GM23338 (cell line): ENCODE data around the gene NRAS. TPM values are rescaled to one million over a fixed set of nuclear protein-coding genes. Genes with fewer than 3 reads are reported as not detected.

Source experiments
- ATAC-seq: fragments of 200-7000 bp; cut with Tn5 transposase; 3 replicates; pipeline ENCODE4 v1.9.1; 2020
- DNase-seq: peaks from one replicate; pipeline ENCODE4 v3.0.0-alpha.2; 2015; ENCODE audit warnings: low spot score
- H2AFZ ChIP-seq: fragments of 200-600 bp; sonication (generic); 2 replicates; pipeline ENCODE4 v1.8.0; 2016; ENCODE audit warnings: antibody characterized with exemption, mild to moderate bottlenecking, moderate library complexity
- H3F3A ChIP-seq: fragments of 200-600 bp; sonication (generic); replicated peaks from 2 replicates; pipeline ENCODE4 v1.8.0; 2017; ENCODE audit warnings: antibody characterized with exemption, mixed run types, low read depth
- H3K27ac ChIP-seq: fragments of 200-600 bp; sonication (generic); 2 replicates; pipeline ENCODE4 v1.6.1; 2016; ENCODE audit warnings: low read depth
- H3K27me3 ChIP-seq: fragments of 200-600 bp; sonication (generic); 2 replicates; pipeline ENCODE4 v1.8.0; 2016; ENCODE audit warnings: mild to moderate bottlenecking, mixed run types, moderate library complexity; ENCODE audit not compliant: insufficient read depth
- H3K36me3 ChIP-seq: fragments of 200-600 bp; sonication (generic); 2 replicates; pipeline ENCODE4 v1.8.0; 2016; ENCODE audit warnings: mild to moderate bottlenecking; ENCODE audit not compliant: insufficient read depth
- H3K4me1 ChIP-seq: fragments of 200-600 bp; sonication (generic); 2 replicates; pipeline ENCODE4 v1.8.0; 2016; ENCODE audit warnings: mild to moderate bottlenecking, moderate library complexity; ENCODE audit not compliant: insufficient read depth
- H3K4me2 ChIP-seq: fragments of 200-600 bp; sonication (generic); 2 replicates; pipeline ENCODE4 v1.7.1; 2017; ENCODE audit warnings: mixed run types
- H3K4me3 ChIP-seq: fragments of 200-600 bp; sonication (generic); 2 replicates; pipeline ENCODE4 v1.6.1; 2016; ENCODE audit warnings: mixed run types
- H3K79me2 ChIP-seq: fragments of 200-600 bp; sonication (generic); replicated peaks from 2 replicates; pipeline ENCODE4 v1.8.0; 2017; ENCODE audit warnings: mild to moderate bottlenecking; ENCODE audit not compliant: insufficient read depth
- H3K9me2 ChIP-seq: fragments of 200-600 bp; sonication (generic); 2 replicates; pipeline ENCODE4 v1.8.0; 2017; ENCODE audit not compliant: insufficient read depth
- H4K20me1 ChIP-seq: fragments of 200-600 bp; sonication (generic); replicated peaks from 2 replicates; pipeline ENCODE4 v1.8.0; 2017; ENCODE audit warnings: mild to moderate bottlenecking; ENCODE audit not compliant: insufficient read depth
- H3K27ac Mint-ChIP-seq: 2 replicates; pipeline ENCODE4 v1.8.0; 2020; ENCODE audit warnings: inconsistent platforms, mild to moderate bottlenecking, moderate library complexity, mixed read lengths
- H3K27me3 Mint-ChIP-seq: 3 replicates; pipeline ENCODE4 v1.8.0; 2022; ENCODE audit warnings: low read depth, mild to moderate bottlenecking, moderate library complexity, mixed read lengths, inconsistent platforms; ENCODE audit not compliant: insufficient read depth, poor library complexity
- H3K36me3 Mint-ChIP-seq: 3 replicates; pipeline ENCODE4 v1.8.0; 2021; ENCODE audit warnings: low read depth, mild to moderate bottlenecking, inconsistent platforms, moderate library complexity, mixed read lengths
- H3K4me1 Mint-ChIP-seq: 3 replicates; pipeline ENCODE4 v1.8.0; 2020; ENCODE audit warnings: mild to moderate bottlenecking, inconsistent platforms, mixed read lengths
- H3K4me3 Mint-ChIP-seq: 3 replicates; pipeline ENCODE4 v1.8.0; 2021; ENCODE audit warnings: moderate library complexity, mild to moderate bottlenecking, inconsistent platforms, mixed read lengths
- H3K9me3 Mint-ChIP-seq: 3 replicates; pipeline ENCODE4 v1.8.0; 2020; ENCODE audit warnings: moderate library complexity, mild to moderate bottlenecking, inconsistent platforms, mixed read lengths
- CREB1 ChIP-seq: fragments of 250-450 bp; sonication (Bioruptor Pico); IDR thresholded peaks from 2 replicates; pipeline ENCODE4 v1.5.0; 2020; ENCODE audit warnings: low read depth, mild to moderate bottlenecking, moderate library complexity
- EZH2 ChIP-seq: fragments of 200-600 bp; sonication (generic); IDR thresholded peaks from one replicate; pipeline ENCODE4 v1.8.0; 2017; ENCODE audit warnings: antibody characterized with exemption, mild to moderate bottlenecking, low read depth; ENCODE audit not compliant: unreplicated experiment
- EZH2phosphoT487 ChIP-seq: fragments of 200-600 bp; sonication (generic); IDR thresholded peaks from one replicate; pipeline ENCODE4 v1.8.1; 2018; ENCODE audit warnings: antibody characterized with exemption; ENCODE audit not compliant: unreplicated experiment
- JUNB ChIP-seq: IDR thresholded peaks from one replicate; pipeline ENCODE4 v1.6.1; 2016; ENCODE audit warnings: antibody characterized with exemption; ENCODE audit not compliant: unreplicated experiment
- NANOG ChIP-seq: IDR thresholded peaks from 2 replicates; pipeline ENCODE4 v1.6.1; 2016; ENCODE audit warnings: antibody characterized with exemption, borderline replicate concordance
- POLR2AphosphoS5 ChIP-seq: IDR thresholded peaks from 2 replicates; pipeline ENCODE4 v1.6.1; 2016; ENCODE audit warnings: antibody characterized with exemption, low read depth
- STAT1 ChIP-seq: IDR thresholded peaks from one replicate; pipeline ENCODE4 v1.6.1; 2016; ENCODE audit warnings: antibody characterized with exemption; ENCODE audit not compliant: unreplicated experiment
- ZNF114 ChIP-seq: fragments of 250-450 bp; sonication (Bioruptor Pico); IDR thresholded peaks from 2 replicates; pipeline ENCODE4 v1.5.0; 2020; ENCODE audit warnings: mild to moderate bottlenecking, moderate library complexity
- ZNF331 ChIP-seq: fragments of 250-450 bp; sonication (Bioruptor Pico); IDR thresholded peaks from 2 replicates; pipeline ENCODE4 v1.5.0; 2020; ENCODE audit warnings: low read depth, mild to moderate bottlenecking, moderate library complexity
- polyA plus RNA-seq: library from polyadenylated mRNA; unstranded; fragments of >200 nt; fragmentation: Nextera tagmentation; extraction: Ambion mirVana; gene quantifications from 2 replicates; pipeline ENCODE4 v1.2.1, GENCODE V29; 2016
- total RNA-seq: library from RNA; depleted of rRNA; stranded (reverse); fragments of >200 nt; shearing (Covaris generic); gene quantifications from 2 replicates; pipeline ENCODE4 v1.2.3, GENCODE V29; 2014
- TF ChIP-seq, protein P1 (sequence below): IDR thresholded peaks from 2 replicates; pipeline ENCODE4 v1.6.1; 2016; ENCODE audit warnings: antibody characterized with exemption
- TF ChIP-seq, protein P2 (sequence below), 2 experiments: fragments of 200-600 bp in 1 of 2; sonication (generic) in 1 of 2; conservative IDR thresholded peaks; 2 replicates each; pipeline versions ENCODE4 v1.5.1 to v1.6.1; 2016 to 2017; ENCODE audit warnings: antibody characterized with exemption in 2 of 2, low read depth in 2 of 2, mild to moderate bottlenecking in 2 of 2, moderate library complexity in 1 of 2
- TF ChIP-seq, protein P3 (sequence below): fragments of 250-450 bp; sonication (Bioruptor Pico); IDR thresholded peaks from 2 replicates; pipeline ENCODE4 v1.5.0; 2020; ENCODE audit warnings: mild to moderate bottlenecking, moderate library complexity

NRAS gene
- total and polyA plus RNA-seq, 2 experiments from 2014 or later = 22.3 to 83.2 TPM

DNA sequence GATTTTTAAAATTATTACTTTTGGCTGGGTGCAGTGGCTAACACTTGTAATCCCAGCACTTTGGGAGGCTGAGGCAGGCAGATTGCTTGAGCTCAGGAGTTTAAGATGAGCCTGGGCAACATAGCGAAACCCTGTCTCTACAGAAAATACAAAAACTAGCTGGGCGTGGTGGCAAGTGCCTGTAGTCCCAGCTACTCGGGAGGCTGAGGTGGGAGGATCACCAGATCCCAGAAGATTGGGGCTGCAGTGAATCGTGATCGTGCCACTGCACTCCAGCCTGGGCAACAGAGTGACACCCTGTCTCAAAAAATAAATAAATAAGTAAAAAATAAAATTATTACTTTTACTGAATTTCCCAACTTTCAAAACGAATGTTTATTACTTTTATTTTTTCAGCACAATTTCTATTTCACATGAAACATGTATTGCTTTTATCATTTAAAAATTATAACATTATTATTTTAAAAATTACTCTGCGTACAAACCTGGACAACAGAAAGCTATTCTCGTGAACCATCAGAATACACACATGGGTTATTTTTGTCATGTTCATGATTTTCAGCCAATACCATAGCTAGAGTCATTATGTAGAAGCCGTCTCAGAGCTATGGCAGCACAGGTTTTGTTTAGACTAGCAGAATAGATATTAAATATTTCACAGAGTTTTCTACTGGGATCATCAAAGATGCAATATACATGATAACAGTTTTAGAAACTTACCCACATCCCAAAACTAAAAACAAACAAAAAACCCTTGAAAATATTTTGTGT is 21.8 kb downstream of the NRAS start:
- H3K9me3 Mint-ChIP-seq = no peaks in the 10 kb centered on the region
- Histone ChIP-seq H3K79me2 (no peaks in the 10 kb centered on the region), H3F3A (no peaks in the 10 kb centered on the region), H3K36me3 (no peaks in the 10 kb centered on the region), H3K4me1 (no peaks in the 10 kb centered on the region), H3K4me2 (no peak overlapping the region), H3K27ac (no peak overlapping the region), H3K9me2 (no peaks in the 10 kb centered on the region), H4K20me1 (no peaks in the 10 kb centered on the region), H2AFZ (no peak overlapping the region), H3K27me3 (no peaks in the 10 kb centered on the region), H3K4me3 (no peak overlapping the region)
- TF ChIP-seq NANOG = no peak
- TF ChIP-seq, protein P1, sequence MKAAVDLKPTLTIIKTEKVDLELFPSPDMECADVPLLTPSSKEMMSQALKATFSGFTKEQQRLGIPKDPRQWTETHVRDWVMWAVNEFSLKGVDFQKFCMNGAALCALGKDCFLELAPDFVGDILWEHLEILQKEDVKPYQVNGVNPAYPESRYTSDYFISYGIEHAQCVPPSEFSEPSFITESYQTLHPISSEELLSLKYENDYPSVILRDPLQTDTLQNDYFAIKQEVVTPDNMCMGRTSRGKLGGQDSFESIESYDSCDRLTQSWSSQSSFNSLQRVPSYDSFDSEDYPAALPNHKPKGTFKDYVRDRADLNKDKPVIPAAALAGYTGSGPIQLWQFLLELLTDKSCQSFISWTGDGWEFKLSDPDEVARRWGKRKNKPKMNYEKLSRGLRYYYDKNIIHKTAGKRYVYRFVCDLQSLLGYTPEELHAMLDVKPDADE = no peak
- no peak for TF ChIP-seq EZH2
- TF ChIP-seq EZH2phosphoT487 = no peak
- no peak for TF ChIP-seq ZNF331
- no peak for TF ChIP-seq STAT1
- no peak for TF ChIP-seq POLR2AphosphoS5
- TF ChIP-seq CREB1 (CRISPR knock-in tag) = no peak
- TF ChIP-seq, protein P2, sequence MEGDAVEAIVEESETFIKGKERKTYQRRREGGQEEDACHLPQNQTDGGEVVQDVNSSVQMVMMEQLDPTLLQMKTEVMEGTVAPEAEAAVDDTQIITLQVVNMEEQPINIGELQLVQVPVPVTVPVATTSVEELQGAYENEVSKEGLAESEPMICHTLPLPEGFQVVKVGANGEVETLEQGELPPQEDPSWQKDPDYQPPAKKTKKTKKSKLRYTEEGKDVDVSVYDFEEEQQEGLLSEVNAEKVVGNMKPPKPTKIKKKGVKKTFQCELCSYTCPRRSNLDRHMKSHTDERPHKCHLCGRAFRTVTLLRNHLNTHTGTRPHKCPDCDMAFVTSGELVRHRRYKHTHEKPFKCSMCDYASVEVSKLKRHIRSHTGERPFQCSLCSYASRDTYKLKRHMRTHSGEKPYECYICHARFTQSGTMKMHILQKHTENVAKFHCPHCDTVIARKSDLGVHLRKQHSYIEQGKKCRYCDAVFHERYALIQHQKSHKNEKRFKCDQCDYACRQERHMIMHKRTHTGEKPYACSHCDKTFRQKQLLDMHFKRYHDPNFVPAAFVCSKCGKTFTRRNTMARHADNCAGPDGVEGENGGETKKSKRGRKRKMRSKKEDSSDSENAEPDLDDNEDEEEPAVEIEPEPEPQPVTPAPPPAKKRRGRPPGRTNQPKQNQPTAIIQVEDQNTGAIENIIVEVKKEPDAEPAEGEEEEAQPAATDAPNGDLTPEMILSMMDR (conservative IDR thresholded peaks at IDR 0.05; ENCODE audit: low read depth in 2 of 2) = no peak
- no peak overlapping the region for H3K4me3 Mint-ChIP-seq
- ATAC-seq (no peak), DNase-seq (no peak)
- H3K27me3 Mint-ChIP-seq = peaks cover 3% of the 10 kb centered on the region
- H3K36me3 Mint-ChIP-seq = no peaks in the 10 kb centered on the region
- no peak overlapping the region for H3K27ac Mint-ChIP-seq
- no peaks in the 10 kb centered on the region for H3K4me1 Mint-ChIP-seq

DNA sequence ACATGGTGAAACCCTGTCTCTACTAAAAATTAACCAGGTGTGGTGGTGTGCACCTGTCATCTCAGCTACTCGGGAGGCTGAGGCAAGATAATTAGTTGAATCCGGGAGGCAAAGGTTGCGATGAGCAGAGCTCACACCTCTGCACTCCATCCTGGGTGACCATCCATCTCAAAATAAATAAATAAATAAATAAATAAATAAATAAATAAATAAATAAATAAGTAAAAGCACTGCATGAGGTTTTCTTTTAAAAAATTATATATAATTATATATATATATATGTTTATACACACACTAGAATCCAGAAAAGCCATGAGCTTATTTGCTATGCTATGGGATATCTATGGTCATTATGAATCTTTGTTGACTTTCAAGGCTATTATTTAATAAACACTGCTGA is 23.6 kb downstream of the NRAS start:
- no peak overlapping the region for H3K4me3 ChIP-seq
- no peaks in the 10 kb centered on the region for H3K9me3 Mint-ChIP-seq
- H3K79me2 ChIP-seq = no peaks in the 10 kb centered on the region
- no peaks in the 10 kb centered on the region for H3K27me3 ChIP-seq
- H3K27me3 Mint-ChIP-seq = peaks cover 3% of the 10 kb centered on the region
- no peaks in the 10 kb centered on the region for H3F3A ChIP-seq
- H3K27ac ChIP-seq = no peak overlapping the region
- no peaks in the 10 kb centered on the region for H3K4me1 ChIP-seq
- H3K4me2 ChIP-seq = no peak overlapping the region
- no peak overlapping the region for H3K4me3 Mint-ChIP-seq
- H2AFZ ChIP-seq = no peak overlapping the region
- H3K36me3 Mint-ChIP-seq = no peaks in the 10 kb centered on the region
- H4K20me1 ChIP-seq = no peaks in the 10 kb centered on the region
- no peaks in the 10 kb centered on the region for H3K4me1 Mint-ChIP-seq
- H3K36me3 ChIP-seq = no peaks in the 10 kb centered on the region
- ATAC-seq (no peak), DNase-seq (no peak)
- no peaks in the 10 kb centered on the region for H3K9me2 ChIP-seq
- no peak overlapping the region for H3K27ac Mint-ChIP-seq
- TF ChIP-seq ZNF331 = no peak
- no peak for TF ChIP-seq EZH2
- no peak for TF ChIP-seq CREB1 (CRISPR knock-in tag)
- no peak for TF ChIP-seq POLR2AphosphoS5
- TF ChIP-seq ZNF114 = no peak
- TF ChIP-seq JUNB = no peak
- TF ChIP-seq, protein P3, sequence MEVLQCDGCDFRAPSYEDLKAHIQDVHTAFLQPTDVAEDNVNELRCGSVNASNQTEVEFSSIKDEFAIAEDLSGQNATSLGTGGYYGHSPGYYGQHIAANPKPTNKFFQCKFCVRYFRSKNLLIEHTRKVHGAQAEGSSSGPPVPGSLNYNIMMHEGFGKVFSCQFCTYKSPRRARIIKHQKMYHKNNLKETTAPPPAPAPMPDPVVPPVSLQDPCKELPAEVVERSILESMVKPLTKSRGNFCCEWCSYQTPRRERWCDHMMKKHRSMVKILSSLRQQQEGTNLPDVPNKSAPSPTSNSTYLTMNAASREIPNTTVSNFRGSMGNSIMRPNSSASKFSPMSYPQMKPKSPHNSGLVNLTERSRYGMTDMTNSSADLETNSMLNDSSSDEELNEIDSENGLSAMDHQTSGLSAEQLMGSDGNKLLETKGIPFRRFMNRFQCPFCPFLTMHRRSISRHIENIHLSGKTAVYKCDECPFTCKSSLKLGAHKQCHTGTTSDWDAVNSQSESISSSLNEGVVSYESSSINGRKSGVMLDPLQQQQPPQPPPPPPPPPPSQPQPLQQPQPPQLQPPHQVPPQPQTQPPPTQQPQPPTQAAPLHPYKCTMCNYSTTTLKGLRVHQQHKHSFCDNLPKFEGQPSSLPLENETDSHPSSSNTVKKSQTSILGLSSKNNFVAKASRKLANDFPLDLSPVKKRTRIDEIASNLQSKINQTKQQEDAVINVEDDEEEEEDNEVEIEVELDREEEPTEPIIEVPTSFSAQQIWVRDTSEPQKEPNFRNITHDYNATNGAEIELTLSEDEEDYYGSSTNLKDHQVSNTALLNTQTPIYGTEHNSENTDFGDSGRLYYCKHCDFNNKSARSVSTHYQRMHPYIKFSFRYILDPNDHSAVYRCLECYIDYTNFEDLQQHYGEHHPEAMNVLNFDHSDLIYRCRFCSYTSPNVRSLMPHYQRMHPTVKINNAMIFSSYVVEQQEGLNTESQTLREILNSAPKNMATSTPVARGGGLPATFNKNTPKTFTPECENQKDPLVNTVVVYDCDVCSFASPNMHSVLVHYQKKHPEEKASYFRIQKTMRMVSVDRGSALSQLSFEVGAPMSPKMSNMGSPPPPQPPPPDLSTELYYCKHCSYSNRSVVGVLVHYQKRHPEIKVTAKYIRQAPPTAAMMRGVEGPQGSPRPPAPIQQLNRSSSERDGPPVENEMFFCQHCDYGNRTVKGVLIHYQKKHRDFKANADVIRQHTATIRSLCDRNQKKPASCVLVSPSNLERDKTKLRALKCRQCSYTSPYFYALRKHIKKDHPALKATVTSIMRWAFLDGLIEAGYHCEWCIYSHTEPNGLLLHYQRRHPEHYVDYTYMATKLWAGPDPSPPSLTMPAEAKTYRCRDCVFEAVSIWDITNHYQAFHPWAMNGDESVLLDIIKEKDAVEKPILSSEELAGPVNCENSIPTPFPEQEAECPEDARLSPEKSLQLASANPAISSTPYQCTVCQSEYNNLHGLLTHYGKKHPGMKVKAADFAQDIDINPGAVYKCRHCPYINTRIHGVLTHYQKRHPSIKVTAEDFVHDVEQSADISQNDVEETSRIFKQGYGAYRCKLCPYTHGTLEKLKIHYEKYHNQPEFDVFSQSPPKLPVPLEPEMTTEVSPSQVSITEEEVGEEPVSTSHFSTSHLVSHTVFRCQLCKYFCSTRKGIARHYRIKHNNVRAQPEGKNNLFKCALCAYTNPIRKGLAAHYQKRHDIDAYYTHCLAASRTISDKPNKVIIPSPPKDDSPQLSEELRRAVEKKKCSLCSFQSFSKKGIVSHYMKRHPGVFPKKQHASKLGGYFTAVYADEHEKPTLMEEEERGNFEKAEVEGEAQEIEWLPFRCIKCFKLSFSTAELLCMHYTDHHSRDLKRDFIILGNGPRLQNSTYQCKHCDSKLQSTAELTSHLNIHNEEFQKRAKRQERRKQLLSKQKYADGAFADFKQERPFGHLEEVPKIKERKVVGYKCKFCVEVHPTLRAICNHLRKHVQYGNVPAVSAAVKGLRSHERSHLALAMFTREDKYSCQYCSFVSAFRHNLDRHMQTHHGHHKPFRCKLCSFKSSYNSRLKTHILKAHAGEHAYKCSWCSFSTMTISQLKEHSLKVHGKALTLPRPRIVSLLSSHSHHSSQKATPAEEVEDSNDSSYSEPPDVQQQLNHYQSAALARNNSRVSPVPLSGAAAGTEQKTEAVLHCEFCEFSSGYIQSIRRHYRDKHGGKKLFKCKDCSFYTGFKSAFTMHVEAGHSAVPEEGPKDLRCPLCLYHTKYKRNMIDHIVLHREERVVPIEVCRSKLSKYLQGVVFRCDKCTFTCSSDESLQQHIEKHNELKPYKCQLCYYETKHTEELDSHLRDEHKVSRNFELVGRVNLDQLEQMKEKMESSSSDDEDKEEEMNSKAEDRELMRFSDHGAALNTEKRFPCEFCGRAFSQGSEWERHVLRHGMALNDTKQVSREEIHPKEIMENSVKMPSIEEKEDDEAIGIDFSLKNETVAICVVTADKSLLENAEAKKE (CRISPR knock-in tag) = no peak
- no peak for TF ChIP-seq NANOG
- no peak for TF ChIP-seq STAT1
